Stomach smooth muscle (tissue), 2 donors: ENCODE data around the gene LRMDA.

Experiments
- H3K27ac ChIP-seq: one replicate; pipeline ENCODE4 v1.7.0; 2013; ENCODE audit warnings: mild to moderate bottlenecking, low read length, inconsistent platforms
- H3K27me3 ChIP-seq, 2 donors: one replicate each; pipeline ENCODE4 v1.7.0; 2013; ENCODE audit warnings: low read length in 2 of 2; ENCODE audit not compliant: insufficient read depth in 2 of 2, control insufficient read depth in 1 of 2
- H3K36me3 ChIP-seq, 2 donors: one replicate each; pipeline ENCODE4 v1.7.0; 2013; ENCODE audit warnings: low read length in 2 of 2; ENCODE audit not compliant: control insufficient read depth in 2 of 2, insufficient read depth in 2 of 2
- H3K4me1 ChIP-seq: one replicate; pipeline ENCODE4 v1.7.0; 2013; ENCODE audit warnings: low read length; ENCODE audit not compliant: control insufficient read depth, insufficient read depth
- H3K4me3 ChIP-seq, 2 donors: one replicate each; pipeline ENCODE4 v1.7.0; 2013; ENCODE audit warnings: low read length in 2 of 2
- H3K9ac ChIP-seq, 2 donors: one replicate each; pipeline ENCODE4 v1.7.0; 2013; ENCODE audit warnings: low read length in 2 of 2, mild to moderate bottlenecking in 1 of 2
- H3K9me3 ChIP-seq, 2 donors: one replicate each; pipeline ENCODE4 v1.7.0; 2013; ENCODE audit warnings: low read length in 2 of 2; ENCODE audit not compliant: control insufficient read depth in 2 of 2
- donor health status: healthy.
- donor health status: Pancreatic carcinoma.

LRMDA gene

DNA sequence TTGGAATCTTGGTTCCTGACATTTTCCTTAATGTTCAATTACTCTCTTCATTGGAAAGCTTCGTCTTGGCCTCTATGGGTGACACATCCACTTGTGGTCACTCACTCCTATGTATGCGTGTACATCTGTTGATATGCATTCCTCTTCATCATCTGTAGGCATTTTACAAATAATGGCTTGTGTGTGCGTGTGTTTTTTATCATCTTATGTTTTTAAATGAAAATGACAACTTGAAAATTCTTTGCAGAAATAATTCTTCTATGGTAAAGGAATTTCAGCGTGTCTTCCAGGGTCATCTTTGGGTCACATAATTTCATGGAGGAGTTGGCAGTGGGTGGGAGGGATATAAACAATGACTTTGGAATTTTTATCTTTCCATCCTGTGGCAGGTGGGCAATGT is 925.1 kb downstream of the LRMDA start:
- H3K36me3 ChIP-seq = no peaks in the 10 kb centered on the region
- H3K9me3 ChIP-seq = no peaks in the 10 kb centered on the region
- H3K27ac ChIP-seq = no peak overlapping the region
- no peaks in the 10 kb centered on the region for H3K27me3 ChIP-seq
- peaks cover 3% of the 10 kb centered on the region for H3K4me1 ChIP-seq
- no peak overlapping the region for H3K4me3 ChIP-seq
- H3K9ac ChIP-seq = no peak overlapping the region

GRCh38 chr10:76357726-76358415 is 926.4 kb downstream of the LRMDA start:
- H3K27ac ChIP-seq = no peak overlapping the region
- no peak overlapping the region for H3K4me3 ChIP-seq
- H3K36me3 ChIP-seq = no peaks in the 10 kb centered on the region
- H3K9me3 ChIP-seq = no peaks in the 10 kb centered on the region
- H3K9ac ChIP-seq = no peak overlapping the region
- no peaks in the 10 kb centered on the region for H3K27me3 ChIP-seq
- peaks cover 3% of the 10 kb centered on the region for H3K4me1 ChIP-seq

DNA sequence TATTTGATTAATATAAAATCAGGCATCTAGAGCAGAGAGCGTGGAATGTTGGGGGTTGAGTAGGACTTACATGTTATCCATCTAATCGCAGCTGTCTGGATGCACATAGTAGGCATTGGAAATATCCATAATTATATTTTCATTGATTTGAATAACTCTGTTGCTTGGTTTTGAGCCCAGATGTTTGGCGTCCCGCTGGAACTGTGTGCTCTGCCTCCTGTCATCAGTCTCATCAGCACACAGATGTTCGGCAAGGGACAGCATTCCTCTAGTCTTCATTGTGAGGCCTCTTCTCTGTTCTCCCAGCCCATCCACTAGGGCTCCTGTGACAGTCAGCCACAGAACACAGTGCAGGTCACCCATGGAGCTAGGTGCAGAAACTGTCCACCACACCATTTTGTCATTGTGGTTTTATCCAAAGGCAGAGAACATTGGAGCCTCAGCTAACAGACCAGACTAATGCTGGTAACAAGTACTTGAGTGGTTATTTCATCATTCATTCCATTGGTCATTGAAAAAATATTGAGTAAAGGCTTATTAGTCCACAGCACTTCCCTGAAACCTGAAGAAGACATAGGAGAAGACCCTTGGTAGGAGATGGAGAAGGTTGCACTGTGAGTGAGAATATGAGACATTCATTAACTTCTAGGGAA is 927.4 kb downstream of the LRMDA start:
- Histone ChIP-seq H3K9me3 (no peaks in the 10 kb centered on the region), H3K9ac (no peak overlapping the region), H3K27ac (no peak overlapping the region), H3K27me3 (no peaks in the 10 kb centered on the region), H3K36me3 (no peaks in the 10 kb centered on the region), H3K4me3 (no peak overlapping the region), H3K4me1 (no peaks in the 10 kb centered on the region)

- H3K9me3 ChIP-seq = no peaks in the 10 kb centered on the region
- H3K4me3 ChIP-seq = no peak overlapping the region
- no peaks in the 10 kb centered on the region for H3K36me3 ChIP-seq
- no peaks in the 10 kb centered on the region for H3K27me3 ChIP-seq
- H3K4me1 ChIP-seq = no peaks in the 10 kb centered on the region
- no peak overlapping the region for H3K27ac ChIP-seq
- no peak overlapping the region for H3K9ac ChIP-seq
Measured at GRCh38 chr10:76375761-76376160, 944.3 kb downstream of the LRMDA start.

- no peak overlapping the region for H3K27ac ChIP-seq
Measured at GRCh38 chr10:76382381-76382851, 951.0 kb downstream of the LRMDA start.

GRCh38 chr10:76388321-76389023 is 957.0 kb downstream of the LRMDA start:
- Histone ChIP-seq H3K4me1 (no peaks in the 10 kb centered on the region), H3K9ac (no peak overlapping the region), H3K36me3 (no peaks in the 10 kb centered on the region), H3K27me3 (no peaks in the 10 kb centered on the region), H3K9me3 (peaks cover 0 to 6% of the 10 kb centered on the region in 2 donors), H3K27ac (no peak overlapping the region), H3K4me3 (no peak overlapping the region)

More at GRCh38 chr10:76382381-76382851, 951.0 kb downstream of the LRMDA start:
- Histone ChIP-seq H3K9ac (no peak overlapping the region), H3K27me3 (no peaks in the 10 kb centered on the region), H3K36me3 (no peaks in the 10 kb centered on the region), H3K4me3 (no peak overlapping the region), H3K4me1 (no peaks in the 10 kb centered on the region), H3K9me3 (no peaks in the 10 kb centered on the region)

DNA sequence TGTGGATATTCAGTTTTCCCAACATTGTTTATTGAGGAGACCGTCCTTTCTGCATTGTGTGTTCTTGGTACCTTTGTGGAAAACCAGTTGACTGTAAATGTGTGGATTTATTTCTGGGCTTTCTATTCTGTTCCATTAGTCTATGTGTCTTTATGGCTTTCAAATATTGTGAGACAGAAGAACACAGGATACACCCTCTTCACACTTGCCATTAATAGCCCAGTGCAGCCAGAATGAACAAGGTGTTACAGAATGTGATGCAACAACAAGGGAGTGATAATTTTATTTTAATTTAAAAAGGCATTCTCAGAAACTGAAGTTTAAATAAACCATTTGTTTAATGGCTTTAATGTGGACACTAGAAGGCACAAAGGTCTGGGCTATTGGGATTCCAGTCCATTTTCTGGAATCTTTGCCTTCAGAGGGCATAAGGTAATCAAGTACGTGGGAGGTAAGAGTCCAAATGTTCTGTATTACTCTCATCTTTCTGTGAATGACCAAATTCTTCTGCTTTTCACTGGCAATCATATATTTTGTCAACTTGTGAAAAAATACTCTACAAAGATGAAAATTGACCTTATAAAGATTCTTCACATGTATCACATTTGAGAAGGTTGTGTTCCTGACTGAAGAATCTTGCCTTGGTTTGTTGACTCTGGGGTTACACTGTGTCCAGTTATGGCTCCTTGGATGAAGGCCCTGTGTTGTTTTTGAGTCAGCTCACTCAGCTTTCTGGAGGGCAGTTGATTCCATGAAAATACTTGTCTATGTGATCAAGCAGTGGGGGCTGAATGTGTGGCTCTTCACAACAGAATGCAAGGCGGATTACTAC is 962.7 kb downstream of the LRMDA start:
- Histone ChIP-seq H3K36me3 (no peaks in the 10 kb centered on the region), H3K9ac (no peak overlapping the region), H3K27me3 (no peaks in the 10 kb centered on the region), H3K4me1 (peaks cover 13% of the 10 kb centered on the region), H3K4me3 (no peak overlapping the region), H3K9me3 (peaks cover 0 to 1% of the 10 kb centered on the region in 2 donors), H3K27ac (no peak overlapping the region)

DNA sequence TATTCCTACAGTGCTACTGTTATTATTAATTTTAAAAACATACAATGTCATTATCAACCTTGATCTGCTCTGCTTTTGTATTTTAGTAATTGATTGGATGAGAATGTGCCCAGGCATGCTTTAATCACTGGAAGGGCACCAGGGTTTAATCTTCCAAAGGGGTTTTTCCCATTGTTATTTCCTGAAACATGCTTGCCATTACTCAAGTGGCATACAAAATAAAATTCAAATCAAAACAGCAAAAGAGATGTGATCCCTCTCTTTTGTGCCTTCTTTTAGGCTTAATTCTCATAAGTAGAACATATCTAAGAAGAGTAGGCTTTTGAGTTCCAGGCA is 963.3 kb downstream of the LRMDA start:
- H3K27me3 ChIP-seq = no peaks in the 10 kb centered on the region
- H3K27ac ChIP-seq = no peak overlapping the region
- H3K36me3 ChIP-seq = no peaks in the 10 kb centered on the region
- peak overlapping the region in 1 of 2 donors; percentile 9 for H3K4me3 ChIP-seq
- H3K9ac ChIP-seq = no peak overlapping the region
- no peaks in the 10 kb centered on the region for H3K9me3 ChIP-seq
- peaks cover 13% of the 10 kb centered on the region for H3K4me1 ChIP-seq

- H3K27me3 ChIP-seq = no peaks in the 10 kb centered on the region
Measured at GRCh38 chr10:76395251-76395650, 963.8 kb downstream of the LRMDA start.

DNA sequence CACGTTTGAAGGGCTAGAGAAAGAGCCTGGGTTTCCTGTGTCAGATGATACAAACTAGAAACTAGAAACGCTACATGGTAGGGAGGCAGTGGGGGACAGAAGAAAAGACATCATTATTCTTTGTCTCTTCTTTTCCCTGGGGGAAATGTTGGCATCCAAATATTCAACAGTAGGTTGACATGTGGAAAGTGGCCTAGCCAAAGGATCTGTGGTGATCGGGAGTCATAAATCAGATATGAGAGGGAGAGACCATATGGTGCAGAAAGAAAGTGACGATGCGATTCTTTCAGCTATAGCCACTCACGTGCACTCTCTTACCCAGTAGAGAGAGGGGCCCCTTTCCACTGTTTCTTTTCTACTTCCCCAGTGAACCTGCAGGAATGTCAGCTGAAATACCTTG is 964.7 kb downstream of the LRMDA start:
- H3K4me1 ChIP-seq = peaks cover 13% of the 10 kb centered on the region
- H3K9me3 ChIP-seq = no peaks in the 10 kb centered on the region
- H3K4me3 ChIP-seq = no peak overlapping the region
- H3K9ac ChIP-seq = no peak overlapping the region
- no peaks in the 10 kb centered on the region for H3K36me3 ChIP-seq
- H3K27ac ChIP-seq = no peak overlapping the region
- no peaks in the 10 kb centered on the region for H3K27me3 ChIP-seq

More at GRCh38 chr10:76395251-76395650, 963.8 kb downstream of the LRMDA start:
- Histone ChIP-seq H3K4me3 (no peak overlapping the region), H3K36me3 (no peaks in the 10 kb centered on the region), H3K9me3 (no peaks in the 10 kb centered on the region), H3K9ac (no peak overlapping the region), H3K4me1 (peaks cover 13% of the 10 kb centered on the region), H3K27ac (no peak overlapping the region)
